Chondrocyte (in vitro differentiated cells): ENCODE measurements around the gene CXorf65. TPM values are rescaled to one million over a fixed set of nuclear protein-coding genes. Genes with fewer than 3 reads are reported as not detected.

Experiments used
- DNase-seq: peaks from one replicate; pipeline ENCODE4 v3.0.0; 2021; ENCODE audit warnings: mixed read lengths, low spot score
- H3K27ac Mint-ChIP-seq: one replicate; pipeline ENCODE4 v1.8.0; 2021; ENCODE audit warnings: mild to moderate bottlenecking, moderate library complexity, mixed read lengths; ENCODE audit not compliant: unreplicated experiment
- H3K27me3 Mint-ChIP-seq: 2 replicates; pipeline ENCODE4 v1.8.0; 2021; ENCODE audit warnings: low read depth, mixed read lengths
- H3K36me3 Mint-ChIP-seq: 2 replicates; pipeline ENCODE4 v1.8.0; 2021; ENCODE audit warnings: low read depth, mixed read lengths
- H3K4me1 Mint-ChIP-seq: 2 replicates; pipeline ENCODE4 v1.8.0; 2021; ENCODE audit warnings: low read depth, mild to moderate bottlenecking, mixed read lengths
- H3K4me3 Mint-ChIP-seq: one replicate; pipeline ENCODE4 v1.8.0; 2021; ENCODE audit warnings: mild to moderate bottlenecking, moderate library complexity, mixed read lengths; ENCODE audit not compliant: unreplicated experiment
- H3K9me3 Mint-ChIP-seq: 2 replicates; pipeline ENCODE4 v1.8.0; 2021; ENCODE audit warnings: low read depth, mixed read lengths
- CTCF ChIP-seq: fragments of 200-600 bp; sonication (generic); IDR thresholded peaks from 2 replicates; pipeline ENCODE4 v1.5.0; 2021; ENCODE audit warnings: antibody characterized with exemption, mild to moderate bottlenecking, moderate library complexity
- long read RNA-seq: library from polyadenylated mRNA; stranded (forward); transcript quantifications from one replicate; pipeline ENCODE4 v2.0.0, GENCODE V29; 2021
- total RNA-seq: library from RNA; stranded (reverse); gene quantifications from 3 replicates; pipeline ENCODE4 v1.2.1, GENCODE V29; 2021

Gene CXorf65
- total RNA-seq = not detected in 3 replicates
- long read RNA-seq = 0 reads

- H3K36me3 Mint-ChIP-seq = no peaks in the 10 kb centered on the region
- no peak within 1 kb of the TSS for H3K27ac Mint-ChIP-seq
- TF ChIP-seq CTCF = no peak
- DNase-seq = no peak
- no peak within 1 kb of the TSS for H3K4me3 Mint-ChIP-seq
- no peaks in the 10 kb centered on the region for H3K27me3 Mint-ChIP-seq
- no peaks in the 10 kb centered on the region for H3K9me3 Mint-ChIP-seq
- H3K4me1 Mint-ChIP-seq = peaks cover 6% of the 10 kb centered on the region
These were observed at the start of gene CXorf65 for GRCh38 chrX:71106427-71106826. TSS of gene CXorf65 (minus strand) at chrX:71106740. CDS start at chrX:71106556, 184 bp downstream.

- Mint-ChIP-seq H3K9me3 (no peaks in the 10 kb centered on the region), H3K36me3 (peaks cover 1% of the 10 kb centered on the region), H3K27ac (no peak overlapping the region), H3K4me3 (no peak overlapping the region), H3K4me1 (no peaks in the 10 kb centered on the region), H3K27me3 (no peaks in the 10 kb centered on the region)
- no peak for DNase-seq
- TF ChIP-seq CTCF = no peak
These were observed 48.1 kb upstream of the CXorf65 start for GRCh38 chrX:71154641-71155040.

GRCh38 chrX:71154196-71154595 is 47.7 kb upstream of the CXorf65 start:
- peaks cover 1% of the 10 kb centered on the region for H3K36me3 Mint-ChIP-seq
- peak; percentile 67 for DNase-seq
- H3K27ac Mint-ChIP-seq = no peak overlapping the region
- no peaks in the 10 kb centered on the region for H3K9me3 Mint-ChIP-seq
- no peak overlapping the region for H3K4me3 Mint-ChIP-seq
- no peaks in the 10 kb centered on the region for H3K27me3 Mint-ChIP-seq
- no peaks in the 10 kb centered on the region for H3K4me1 Mint-ChIP-seq
- TF ChIP-seq CTCF = no peak

- H3K27ac Mint-ChIP-seq = no peak overlapping the region
- no peaks in the 10 kb centered on the region for H3K27me3 Mint-ChIP-seq
- DNase-seq = no peak
- TF ChIP-seq CTCF = no peak
- peaks cover 1% of the 10 kb centered on the region for H3K36me3 Mint-ChIP-seq
- H3K9me3 Mint-ChIP-seq = no peaks in the 10 kb centered on the region
- peaks cover 3% of the 10 kb centered on the region for H3K4me1 Mint-ChIP-seq
- H3K4me3 Mint-ChIP-seq = no peak overlapping the region
These were observed 44.8 kb upstream of the CXorf65 start for GRCh38 chrX:71151366-71151765.

- no peaks in the 10 kb centered on the region for H3K9me3 Mint-ChIP-seq
These were observed 41.7 kb upstream of the CXorf65 start for GRCh38 chrX:71148278-71148663.

More at GRCh38 chrX:71148278-71148663, 41.7 kb upstream of the CXorf65 start:
- Mint-ChIP-seq H3K36me3 (no peaks in the 10 kb centered on the region), H3K4me1 (peaks cover 16% of the 10 kb centered on the region), H3K27me3 (no peaks in the 10 kb centered on the region), H3K27ac (no peak overlapping the region), H3K4me3 (no peak overlapping the region)
- DNase-seq = no peak
- no peak for TF ChIP-seq CTCF
